GM12874 (cell line): ENCODE measurements around the gene MEG3.

ENCODE experiments used
- CTCF ChIP-seq: IDR thresholded peaks from 2 replicates; pipeline ENCODE4 v1.5.1; 2011; ENCODE audit warnings: low read depth, mild to moderate bottlenecking, control low read depth, low read length, moderate library complexity; ENCODE audit not compliant: insufficient read depth

Gene MEG3

GRCh38 chr14:100874051-100874410 lies 48.1 kb downstream of the MEG3 start:
- no peak for TF ChIP-seq CTCF

- TF ChIP-seq CTCF, result no peak
Measured at GRCh38 chr14:100874411-100875091, 48.6 kb downstream of the MEG3 start.

GRCh38 chr14:100875126-100875525 lies 49.2 kb downstream of the MEG3 start:
- no peak for TF ChIP-seq CTCF

- TF ChIP-seq CTCF, result no peak
Measured at GRCh38 chr14:100875861-100876590, 50.1 kb downstream of the MEG3 start.

- no peak for TF ChIP-seq CTCF
Measured at GRCh38 chr14:100878271-100879146, 52.6 kb downstream of the MEG3 start.

GRCh38 chr14:100879194-100879593 lies 53.3 kb downstream of the MEG3 start:
- no peak for TF ChIP-seq CTCF

GRCh38 chr14:100879782-100880181 lies 53.9 kb downstream of the MEG3 start:
- TF ChIP-seq CTCF, result no peak
